ENCODE data around the gene DSCAML1. TPM values are rescaled to one million over a fixed set of nuclear protein-coding genes. Genes with fewer than 3 reads are reported as not detected.

Gene DSCAML1
- polyA plus RNA-seq, 2 donors: 0.04 TPM

GRCh38 chr11:117722082-117722481 is 74.9 kb downstream of the DSCAML1 start:
- no peaks in the 10 kb centered on the region for H3K4me1 ChIP-seq (ENCODE audit: control insufficient read depth in 2 of 2, insufficient read depth in 2 of 2, low read length in 1 of 2)
- H3K27ac ChIP-seq (ENCODE audit: low read depth in 2 of 2, low read length in 1 of 2): no peak overlapping the region
- no peak overlapping the region for H3K4me3 ChIP-seq (ENCODE audit: low read depth in 1 of 2, low read length in 2 of 2)
- H3K9me3 ChIP-seq (ENCODE audit: control insufficient read depth in 2 of 2, insufficient read depth in 1 of 2, low read depth in 1 of 2, low read length in 1 of 2): no peaks in the 10 kb centered on the region
- 61 to 67% methylated on average over 2 of the region's 2 CpGs for WGBS, 2 donors
- H3K27me3 ChIP-seq (ENCODE audit: control insufficient read depth in 1 of 2, insufficient read depth in 2 of 2, low read length in 2 of 2): no peaks in the 10 kb centered on the region
- H3K36me3 ChIP-seq (ENCODE audit: control insufficient read depth in 2 of 2, insufficient read depth in 2 of 2, low read length in 1 of 2): no peaks in the 10 kb centered on the region

- Histone ChIP-seq H3K9me3 (ENCODE audit: control insufficient read depth in 2 of 2, insufficient read depth in 1 of 2, low read depth in 1 of 2, low read length in 1 of 2) (no peaks in the 10 kb centered on the region), H3K4me3 (ENCODE audit: low read depth in 1 of 2, low read length in 2 of 2) (no peak overlapping the region), H3K27ac (ENCODE audit: low read depth in 2 of 2, low read length in 1 of 2) (no peak overlapping the region), H3K4me1 (ENCODE audit: control insufficient read depth in 2 of 2, insufficient read depth in 2 of 2, low read length in 1 of 2) (no peaks in the 10 kb centered on the region), H3K36me3 (ENCODE audit: control insufficient read depth in 2 of 2, insufficient read depth in 2 of 2, low read length in 1 of 2) (no peaks in the 10 kb centered on the region), H3K27me3 (ENCODE audit: control insufficient read depth in 1 of 2, insufficient read depth in 2 of 2, low read length in 2 of 2) (peaks cover 0 to 2% of the 10 kb centered on the region in 2 donors)
- WGBS, 2 donors: 58 to 68% methylated on average over 11 of the region's 11 CpGs
Measured at GRCh38 chr11:117720061-117720511, 76.9 kb downstream of the DSCAML1 start.

GRCh38 chr11:117719480-117719879 is 77.5 kb downstream of the DSCAML1 start:
- Histone ChIP-seq H3K36me3 (ENCODE audit: control insufficient read depth in 2 of 2, insufficient read depth in 2 of 2, low read length in 1 of 2) (no peaks in the 10 kb centered on the region), H3K27ac (ENCODE audit: low read depth in 2 of 2, low read length in 1 of 2) (no peak overlapping the region), H3K4me3 (ENCODE audit: low read depth in 1 of 2, low read length in 2 of 2) (no peak overlapping the region), H3K27me3 (ENCODE audit: control insufficient read depth in 1 of 2, insufficient read depth in 2 of 2, low read length in 2 of 2) (peaks cover 0 to 2% of the 10 kb centered on the region in 2 donors), H3K9me3 (ENCODE audit: control insufficient read depth in 2 of 2, insufficient read depth in 1 of 2, low read depth in 1 of 2, low read length in 1 of 2) (no peaks in the 10 kb centered on the region), H3K4me1 (ENCODE audit: control insufficient read depth in 2 of 2, insufficient read depth in 2 of 2, low read length in 1 of 2) (no peaks in the 10 kb centered on the region)
- WGBS, 2 donors: 84 to 88% methylated on average over 4 of the region's 4 CpGs

- Histone ChIP-seq H3K4me1 (ENCODE audit: control insufficient read depth in 2 of 2, insufficient read depth in 2 of 2, low read length in 1 of 2) (no peaks in the 10 kb centered on the region), H3K27me3 (ENCODE audit: control insufficient read depth in 1 of 2, insufficient read depth in 2 of 2, low read length in 2 of 2) (peaks cover 0 to 2% of the 10 kb centered on the region in 2 donors)
Measured at GRCh38 chr11:117717485-117718314, 79.3 kb downstream of the DSCAML1 start.

GRCh38 chr11:117716521-117717440 is 80.2 kb downstream of the DSCAML1 start:
- Histone ChIP-seq H3K4me3 (ENCODE audit: low read depth in 1 of 2, low read length in 2 of 2) (no peak overlapping the region), H3K36me3 (ENCODE audit: control insufficient read depth in 2 of 2, insufficient read depth in 2 of 2, low read length in 1 of 2) (no peaks in the 10 kb centered on the region), H3K27ac (ENCODE audit: low read depth in 2 of 2, low read length in 1 of 2) (no peak overlapping the region), H3K4me1 (ENCODE audit: control insufficient read depth in 2 of 2, insufficient read depth in 2 of 2, low read length in 1 of 2) (no peaks in the 10 kb centered on the region), H3K9me3 (ENCODE audit: control insufficient read depth in 2 of 2, insufficient read depth in 1 of 2, low read depth in 1 of 2, low read length in 1 of 2) (no peaks in the 10 kb centered on the region), H3K27me3 (ENCODE audit: control insufficient read depth in 1 of 2, insufficient read depth in 2 of 2, low read length in 2 of 2) (peaks cover 0 to 2% of the 10 kb centered on the region in 2 donors)
- 83 to 84% methylated on average over 20 of the region's 20 CpGs for WGBS, 2 donors

More at GRCh38 chr11:117717485-117718314, 79.3 kb downstream of the DSCAML1 start:
- H3K27ac ChIP-seq (ENCODE audit: low read depth in 2 of 2, low read length in 1 of 2): no peak overlapping the region
- WGBS, 2 donors: 54 to 60% methylated on average over 25 of the region's 25 CpGs
- no peak overlapping the region for H3K4me3 ChIP-seq (ENCODE audit: low read depth in 1 of 2, low read length in 2 of 2)
- H3K9me3 ChIP-seq (ENCODE audit: control insufficient read depth in 2 of 2, insufficient read depth in 1 of 2, low read depth in 1 of 2, low read length in 1 of 2): no peaks in the 10 kb centered on the region
- no peaks in the 10 kb centered on the region for H3K36me3 ChIP-seq (ENCODE audit: control insufficient read depth in 2 of 2, insufficient read depth in 2 of 2, low read length in 1 of 2)

GRCh38 chr11:117715801-117716200 is 81.2 kb downstream of the DSCAML1 start:
- no peaks in the 10 kb centered on the region for H3K36me3 ChIP-seq (ENCODE audit: control insufficient read depth in 2 of 2, insufficient read depth in 2 of 2, low read length in 1 of 2)
- 59 to 73% methylated on average over 8 of the region's 8 CpGs for WGBS, 2 donors
- no peak overlapping the region for H3K4me3 ChIP-seq (ENCODE audit: low read depth in 1 of 2, low read length in 2 of 2)
- no peak overlapping the region for H3K27ac ChIP-seq (ENCODE audit: low read depth in 2 of 2, low read length in 1 of 2)
- H3K9me3 ChIP-seq (ENCODE audit: control insufficient read depth in 2 of 2, insufficient read depth in 1 of 2, low read depth in 1 of 2, low read length in 1 of 2): no peaks in the 10 kb centered on the region
- peaks cover 0 to 2% of the 10 kb centered on the region in 2 donors for H3K27me3 ChIP-seq (ENCODE audit: control insufficient read depth in 1 of 2, insufficient read depth in 2 of 2, low read length in 2 of 2)
- no peaks in the 10 kb centered on the region for H3K4me1 ChIP-seq (ENCODE audit: control insufficient read depth in 2 of 2, insufficient read depth in 2 of 2, low read length in 1 of 2)

- Histone ChIP-seq H3K9me3 (ENCODE audit: control insufficient read depth in 2 of 2, insufficient read depth in 1 of 2, low read depth in 1 of 2, low read length in 1 of 2) (peaks cover 2 to 3% of the 10 kb centered on the region in 2 donors), H3K27ac (ENCODE audit: low read depth in 2 of 2, low read length in 1 of 2) (no peak overlapping the region), H3K27me3 (ENCODE audit: control insufficient read depth in 1 of 2, insufficient read depth in 2 of 2, low read length in 2 of 2) (peaks cover 0 to 5% of the 10 kb centered on the region in 2 donors), H3K4me1 (ENCODE audit: control insufficient read depth in 2 of 2, insufficient read depth in 2 of 2, low read length in 1 of 2) (no peaks in the 10 kb centered on the region), H3K36me3 (ENCODE audit: control insufficient read depth in 2 of 2, insufficient read depth in 2 of 2, low read length in 1 of 2) (no peaks in the 10 kb centered on the region), H3K4me3 (ENCODE audit: low read depth in 1 of 2, low read length in 2 of 2) (no peak overlapping the region)
- 82 to 89% methylated on average over 6 of the region's 6 CpGs for WGBS, 2 donors
Measured at GRCh38 chr11:117713538-117713991, 83.5 kb downstream of the DSCAML1 start.

GRCh38 chr11:117712530-117712929 is 84.5 kb downstream of the DSCAML1 start:
- Histone ChIP-seq H3K4me3 (ENCODE audit: low read depth in 1 of 2, low read length in 2 of 2) (no peak overlapping the region), H3K9me3 (ENCODE audit: control insufficient read depth in 2 of 2, insufficient read depth in 1 of 2, low read depth in 1 of 2, low read length in 1 of 2) (peaks cover 2 to 3% of the 10 kb centered on the region in 2 donors), H3K27me3 (ENCODE audit: control insufficient read depth in 1 of 2, insufficient read depth in 2 of 2, low read length in 2 of 2) (peaks cover 0 to 5% of the 10 kb centered on the region in 2 donors), H3K4me1 (ENCODE audit: control insufficient read depth in 2 of 2, insufficient read depth in 2 of 2, low read length in 1 of 2) (no peaks in the 10 kb centered on the region), H3K36me3 (ENCODE audit: control insufficient read depth in 2 of 2, insufficient read depth in 2 of 2, low read length in 1 of 2) (no peaks in the 10 kb centered on the region), H3K27ac (ENCODE audit: low read depth in 2 of 2, low read length in 1 of 2) (no peak overlapping the region)
- WGBS, 2 donors: 92 to 93% methylated on average over 13 of the region's 13 CpGs

- Histone ChIP-seq H3K4me1 (ENCODE audit: control insufficient read depth in 2 of 2, insufficient read depth in 2 of 2, low read length in 1 of 2) (no peaks in the 10 kb centered on the region), H3K36me3 (ENCODE audit: control insufficient read depth in 2 of 2, insufficient read depth in 2 of 2, low read length in 1 of 2) (no peaks in the 10 kb centered on the region), H3K4me3 (ENCODE audit: low read depth in 1 of 2, low read length in 2 of 2) (no peak overlapping the region), H3K27me3 (ENCODE audit: control insufficient read depth in 1 of 2, insufficient read depth in 2 of 2, low read length in 2 of 2) (peaks cover 0 to 5% of the 10 kb centered on the region in 2 donors), H3K9me3 (ENCODE audit: control insufficient read depth in 2 of 2, insufficient read depth in 1 of 2, low read depth in 1 of 2, low read length in 1 of 2) (peaks cover 2 to 3% of the 10 kb centered on the region in 2 donors), H3K27ac (ENCODE audit: low read depth in 2 of 2, low read length in 1 of 2) (no peak overlapping the region)
- 70 to 81% methylated on average over 7 of the region's 7 CpGs for WGBS, 2 donors
Measured at GRCh38 chr11:117711331-117711730, 85.7 kb downstream of the DSCAML1 start.

Measured in esophagus (tissue), 2 donors.